Colonic mucosa (tissue), 4 donors: ENCODE measurements around the gene FAM20A. TPM values are rescaled to one million over a fixed set of nuclear protein-coding genes. Genes with fewer than 3 reads are reported as not detected.

Experiments
- DNase-seq: peaks from one replicate; pipeline ENCODE4 v3.0.0-alpha.2; 2020
- H3K27ac ChIP-seq: fragments of 200-600 bp; one replicate; pipeline ENCODE4 v1.8.0; 2021
- H3K27me3 ChIP-seq: fragments of 200-600 bp; one replicate; pipeline ENCODE4 v1.8.0; 2021
- H3K36me3 ChIP-seq: fragments of 200-600 bp; one replicate; pipeline ENCODE4 v1.8.0; 2021
- H3K4me1 ChIP-seq: fragments of 200-600 bp; one replicate; pipeline ENCODE4 v1.8.0; 2021; ENCODE audit warnings: mild to moderate bottlenecking
- H3K4me3 ChIP-seq: fragments of 200-600 bp; one replicate; pipeline ENCODE4 v1.8.0; 2021
- H3K9ac ChIP-seq, 2 donors: one replicate each; pipeline ENCODE4 v1.7.0; 2013; ENCODE audit warnings: control low read depth in 2 of 2, low read depth in 2 of 2, low read length in 2 of 2
- H3K9me3 ChIP-seq: fragments of 200-600 bp; one replicate; pipeline ENCODE4 v1.8.0; 2021
- CTCF ChIP-seq: fragments of 200-600 bp; IDR thresholded peaks from one replicate; pipeline ENCODE4 v1.8.0; 2022; ENCODE audit warnings: antibody characterized with exemption, mild to moderate bottlenecking
- intact Hi-C: fragments of 100-400 bp; cut with DNase I; formaldehyde crosslinking; loops from one replicate; pipeline ENCODE4 v1.14.1; 2022
- total RNA-seq, 2 donors: library from RNA; stranded (reverse); fragmentation: NEBNext Ultra II Directional in 1 of 2; extraction: Animal tissue kit (Norgen Biotek cat#: 25700) in 1 of 2; gene quantifications; one replicate each; pipeline ENCODE4 v1.2.1, GENCODE V29; 2021
- donor health status: healthy.
- donor health status: DM: no; HTN: no; CAD: no.
- donor health status: DM: no; HTN: no; CAD: no.

FAM20A gene
- total RNA-seq, 2 donors from 2014 or later: 0.72 to 4.1 TPM

GRCh38 chr17:68489919-68490318 is 111.2 kb downstream of the FAM20A start:
- Histone ChIP-seq H3K27ac (no peak overlapping the region), H3K9me3 (no peaks in the 10 kb centered on the region), H3K4me3 (no peak overlapping the region), H3K36me3 (no peaks in the 10 kb centered on the region), H3K4me1 (peaks cover 9% of the 10 kb centered on the region), H3K9ac (no peak overlapping the region), H3K27me3 (no peaks in the 10 kb centered on the region)
- no peak for TF ChIP-seq CTCF
- no peak for DNase-seq
- intact Hi-C loops: no loop called here

Other genes starting within 250 kb of the FAM20A start
- gene WIPI1, start 143.9 kb downstream of the FAM20A start, total RNA-seq: 10 to 100 TPM; 77.1 to 79.1 TPM
- 100 to 1,000 TPM; 133 to 168 TPM for gene PRKAR1A, start 88.9 kb downstream of the FAM20A start, total RNA-seq